Body of pancreas (tissue), 4 donors: ENCODE data around the gene ZNF664. TPM values are rescaled to one million over a fixed set of nuclear protein-coding genes. Genes with fewer than 3 reads are reported as not detected.
A peak's percentile ranks its signal among the peaks of the same experiment; 100 is the strongest.

Source experiments
- ATAC-seq: fragments of 150-250 bp; one replicate; pipeline ENCODE4 v1.9.1; 2016
- DNase-seq, 4 donors: peaks; one replicate each; pipeline ENCODE4 v3.0.0-alpha.2; 2019
- H3K27ac ChIP-seq, 4 donors: fragments of 200-600 bp; sonication (generic); 1 replicate in 3 of 4; 2 replicates in 1 of 4; pipeline versions ENCODE4 v1.5.1 to v1.6.1; 2016 to 2019; ENCODE audit warnings: mild to moderate bottlenecking in 1 of 4, mixed read lengths in 1 of 4, moderate library complexity in 1 of 4
- H3K27me3 ChIP-seq, 2 donors: fragments of 200-600 bp; sonication (generic); one replicate each; pipeline ENCODE4 v1.6.0; 2016; ENCODE audit warnings: mild to moderate bottlenecking in 1 of 2
- H3K36me3 ChIP-seq, 2 donors: fragments of 200-600 bp; sonication (generic); replicated peaks in 1 of 2; 2 replicates each; pipeline ENCODE4 v1.5.1; 2016; ENCODE audit warnings: low read depth in 2 of 2; ENCODE audit not compliant: insufficient read depth in 1 of 2
- H3K4me1 ChIP-seq: fragments of 200-600 bp; sonication (generic); one replicate; pipeline ENCODE4 v1.6.0; 2016
- H3K4me3 ChIP-seq, 2 donors: fragments of 200-600 bp; sonication (generic); 1 replicate in 1 of 2; 2 replicates in 1 of 2; pipeline ENCODE4 v1.5.1; 2016 to 2019
- H3K9me3 ChIP-seq, 3 donors: fragments of 200-600 bp; sonication (generic); 1 replicate in 2 of 3; 2 replicates in 1 of 3; pipeline ENCODE4 v1.5.1; 2016
- POLR2A ChIP-seq, 3 donors: fragments of 450-650 bp; IDR thresholded peaks; one replicate each; pipeline ENCODE4 v1.6.1; 2016; ENCODE audit warnings: antibody characterized with exemption in 3 of 3, mild to moderate bottlenecking in 2 of 3
- WGBS, 2 donors: methylation state at CpG; one replicate each; pipeline ENCODE4 v1.1.5; 2017; 5-methylcytosine and 5-hydroxymethylcytosine counted together
- intact Hi-C: fragments of 100-400 bp; cut with DNase I; formaldehyde crosslinking; loops from one replicate; pipeline ENCODE4 v1.15.1; 2023
- total RNA-seq, 2 donors: library from RNA; depleted of rRNA; stranded (reverse); fragments of >200 nt; gene quantifications; one replicate each; pipeline ENCODE4 v1.1.0, GENCODE V29; 2016
- TF ChIP-seq, protein P1 (sequence below), 7 experiments: fragments of 450-650 bp in 4 of 7; fragments of 200-600 bp in 3 of 7; sonication (generic) in 3 of 7; IDR thresholded peaks; one replicate each; pipeline ENCODE4 v1.5.1; 2016 to 2019; ENCODE audit warnings: antibody characterized with exemption in 7 of 7

ZNF664 gene
- total RNA-seq, 2 donors from 2014 or later: 32.6 to 53.2 TPM

DNA sequence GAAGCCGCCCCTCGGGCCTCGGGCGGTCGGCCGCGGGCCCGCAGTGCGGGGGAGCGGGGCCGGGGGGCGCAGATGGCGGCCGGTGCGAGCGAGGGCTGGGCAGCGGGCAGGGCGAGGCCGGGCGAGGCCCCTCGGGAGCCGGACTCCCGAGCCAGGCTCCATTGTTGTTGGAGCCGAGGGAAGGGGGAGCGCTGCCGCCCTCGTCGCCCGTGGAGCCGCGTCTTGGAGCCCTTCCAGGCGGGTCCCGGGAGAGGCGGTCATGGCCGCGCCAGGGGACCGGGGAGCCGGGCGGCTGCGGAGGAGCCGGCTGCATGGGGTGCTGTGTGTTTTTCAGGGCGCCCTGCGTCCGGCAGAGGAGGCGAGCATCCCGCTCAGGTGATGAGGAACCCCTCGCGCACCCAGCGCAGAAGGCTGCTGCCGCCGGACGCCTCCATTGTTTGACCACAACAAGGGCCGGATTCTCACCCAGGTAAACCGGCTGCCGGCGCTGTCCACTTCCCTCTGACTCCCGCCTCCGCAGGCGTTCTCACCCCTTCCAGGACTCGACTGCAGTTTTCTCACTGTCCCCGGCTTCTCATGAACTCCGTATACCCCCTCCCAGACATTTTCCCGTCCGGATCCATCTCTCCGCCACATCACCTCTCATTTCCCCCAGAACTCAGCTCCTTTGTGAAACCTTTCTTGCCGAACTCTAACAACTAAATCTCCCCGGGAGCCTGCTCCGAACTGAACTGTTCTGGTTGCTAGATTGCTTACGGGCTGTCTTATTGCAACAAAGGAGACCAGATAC lies 732 bp downstream of the ZNF664 start:
- Histone ChIP-seq H3K4me3 (peak overlapping the region; percentile 73 to 84), H3K36me3 (no peaks in the 10 kb centered on the region), H3K4me1 (peaks cover 18% of the 10 kb centered on the region), H3K27me3 (no peaks in the 10 kb centered on the region), H3K9me3 (no peaks in the 10 kb centered on the region), H3K27ac (peak overlapping the region; percentile 73 to 90 (median 84))
- WGBS, 2 donors: 1% methylated on average over 23 to 65 of the region's 69 CpGs
- DNase-seq: peak; percentile 40 to 58 (median 56)
- no peak for TF ChIP-seq POLR2A (IDR thresholded peaks at IDR 0.05)
- TF ChIP-seq, protein P1, sequence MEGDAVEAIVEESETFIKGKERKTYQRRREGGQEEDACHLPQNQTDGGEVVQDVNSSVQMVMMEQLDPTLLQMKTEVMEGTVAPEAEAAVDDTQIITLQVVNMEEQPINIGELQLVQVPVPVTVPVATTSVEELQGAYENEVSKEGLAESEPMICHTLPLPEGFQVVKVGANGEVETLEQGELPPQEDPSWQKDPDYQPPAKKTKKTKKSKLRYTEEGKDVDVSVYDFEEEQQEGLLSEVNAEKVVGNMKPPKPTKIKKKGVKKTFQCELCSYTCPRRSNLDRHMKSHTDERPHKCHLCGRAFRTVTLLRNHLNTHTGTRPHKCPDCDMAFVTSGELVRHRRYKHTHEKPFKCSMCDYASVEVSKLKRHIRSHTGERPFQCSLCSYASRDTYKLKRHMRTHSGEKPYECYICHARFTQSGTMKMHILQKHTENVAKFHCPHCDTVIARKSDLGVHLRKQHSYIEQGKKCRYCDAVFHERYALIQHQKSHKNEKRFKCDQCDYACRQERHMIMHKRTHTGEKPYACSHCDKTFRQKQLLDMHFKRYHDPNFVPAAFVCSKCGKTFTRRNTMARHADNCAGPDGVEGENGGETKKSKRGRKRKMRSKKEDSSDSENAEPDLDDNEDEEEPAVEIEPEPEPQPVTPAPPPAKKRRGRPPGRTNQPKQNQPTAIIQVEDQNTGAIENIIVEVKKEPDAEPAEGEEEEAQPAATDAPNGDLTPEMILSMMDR (IDR thresholded peaks at IDR 0.05): no peak
- intact Hi-C loops: no loop called here
- ATAC-seq: no peak

DNA sequence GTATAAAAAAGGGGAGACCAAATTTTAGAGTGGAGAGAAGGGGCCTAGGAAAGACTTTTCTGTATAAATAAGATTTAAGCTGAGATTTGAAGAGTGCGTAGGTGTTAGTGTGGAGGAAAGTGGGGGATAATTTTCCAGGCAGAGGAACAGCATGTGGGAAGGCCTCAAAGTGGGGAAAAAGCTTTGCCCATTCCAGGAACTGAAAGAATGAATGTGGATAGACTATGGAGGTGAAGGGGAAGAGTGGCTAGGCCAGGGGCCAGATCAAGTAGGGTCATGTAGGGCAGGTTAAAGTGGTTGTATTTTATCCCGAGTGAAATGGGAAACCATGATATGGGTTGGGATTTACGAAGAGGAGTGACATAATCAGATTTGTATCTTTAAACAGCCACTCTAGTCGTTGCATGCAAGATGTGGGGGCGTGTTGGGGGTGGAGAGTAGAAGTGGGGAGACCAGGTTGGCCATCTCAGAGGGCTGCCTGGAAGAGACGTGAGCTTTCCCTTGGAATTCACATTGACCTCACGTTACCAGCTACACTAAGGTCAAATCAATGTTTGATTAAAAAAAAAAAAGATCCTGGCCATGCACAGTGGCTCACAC lies 3.3 kb downstream of the ZNF664 start:
- H3K4me3 ChIP-seq: no peak overlapping the region
- no peaks in the 10 kb centered on the region for H3K36me3 ChIP-seq
- no peak for ATAC-seq
- peaks cover 24% of the 10 kb centered on the region for H3K4me1 ChIP-seq
- 75 to 78% methylated on average over 7 of the region's 7 CpGs for WGBS, 2 donors
- intact Hi-C loops: no loop called here
- no peaks in the 10 kb centered on the region for H3K27me3 ChIP-seq
- no peaks in the 10 kb centered on the region for H3K9me3 ChIP-seq
- no peak for DNase-seq
- TF ChIP-seq POLR2A (IDR thresholded peaks at IDR 0.05): no peak
- TF ChIP-seq, protein P1 (IDR thresholded peaks at IDR 0.05): no peak
- no peak overlapping the region for H3K27ac ChIP-seq

DNA sequence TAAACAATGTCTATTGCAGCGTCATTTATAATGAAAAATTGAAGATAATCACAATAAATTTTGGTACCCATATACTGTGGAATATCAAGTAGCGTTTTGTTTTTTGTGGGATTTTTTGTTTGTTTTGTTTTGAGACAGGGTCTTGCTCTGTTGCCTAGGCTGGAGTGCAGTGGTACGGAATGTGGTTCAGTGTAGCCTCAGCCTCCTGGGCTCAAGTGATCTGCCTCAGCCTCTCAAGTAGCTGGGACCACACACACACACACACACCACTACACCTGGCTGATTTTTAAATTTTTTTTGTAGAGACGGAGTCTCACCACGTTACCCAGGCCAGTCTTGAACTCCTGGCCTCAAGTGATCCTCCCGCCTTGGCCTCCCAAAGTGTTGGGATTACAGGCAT lies 6.6 kb downstream of the ZNF664 start:
- H3K9me3 ChIP-seq: no peaks in the 10 kb centered on the region
- H3K4me3 ChIP-seq: no peak overlapping the region
- no peak for TF ChIP-seq POLR2A (IDR thresholded peaks at IDR 0.05)
- TF ChIP-seq, protein P1 (IDR thresholded peaks at IDR 0.05): no peak
- DNase-seq: no peak
- no peaks in the 10 kb centered on the region for H3K36me3 ChIP-seq
- no peak for ATAC-seq
- intact Hi-C loops: no loop called here
- no peak overlapping the region for H3K27ac ChIP-seq
- 92 to 94% methylated on average over 6 of the region's 6 CpGs for whole genome bisulfite sequencing, 2 donors
- H3K27me3 ChIP-seq: no peaks in the 10 kb centered on the region
- peaks cover 37% of the 10 kb centered on the region for H3K4me1 ChIP-seq

DNA sequence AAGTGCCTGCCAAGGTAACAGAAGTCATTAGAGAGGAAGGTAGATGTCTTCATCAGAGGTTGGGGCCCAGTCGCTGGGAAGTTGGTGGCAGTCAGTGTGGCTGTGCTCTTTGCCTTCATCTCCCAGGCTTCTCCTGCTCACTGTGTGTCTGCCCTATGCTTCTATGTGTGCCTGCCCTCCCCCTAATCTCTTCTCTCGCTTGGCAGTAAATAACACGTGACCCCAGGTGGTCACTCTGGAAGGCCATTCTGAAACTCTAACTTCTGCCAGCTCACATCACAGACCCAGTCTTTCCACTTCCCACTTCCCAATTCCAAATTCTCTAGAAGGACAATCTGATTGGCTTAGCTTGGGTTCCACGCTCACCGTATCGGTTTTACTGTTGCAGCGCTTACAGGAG lies 9.3 kb downstream of the ZNF664 start:
- DNase-seq: peak in 3 of 4 donors; percentile 27 to 46 (median 33)

More for the DNA sequence above, 9.3 kb downstream of the ZNF664 start:
- no peaks in the 10 kb centered on the region for H3K9me3 ChIP-seq
- intact Hi-C loops: no loop called here
- WGBS, 2 donors: 37 to 47% methylated on average over 7 of the region's 7 CpGs
- no peaks in the 10 kb centered on the region for H3K27me3 ChIP-seq
- peak overlapping the region in 1 of 4 donors; percentile 10 for H3K27ac ChIP-seq
- H3K4me1 ChIP-seq: peaks cover 42% of the 10 kb centered on the region
- no peak overlapping the region for H3K4me3 ChIP-seq
- TF ChIP-seq, protein P1 (IDR thresholded peaks at IDR 0.05): no peak
- TF ChIP-seq POLR2A (IDR thresholded peaks at IDR 0.05): no peak
- no peaks in the 10 kb centered on the region for H3K36me3 ChIP-seq
- ATAC-seq: peak; percentile 40
